GM21526 (cell line): ENCODE data around the gene TENM3.

Experiments used
- ATAC-seq: cut with Tn5 transposase; IDR thresholded peaks from one replicate; pipeline ENCODE4 v1.9.1; 2021; ENCODE audit warnings: moderate library complexity; ENCODE audit not compliant: unreplicated experiment, low FRiP score

The TENM3 gene

GRCh38 chr4:182324282-182324681 lies 81.1 kb downstream of the TENM3 start:
- no peak for ATAC-seq

DNA sequence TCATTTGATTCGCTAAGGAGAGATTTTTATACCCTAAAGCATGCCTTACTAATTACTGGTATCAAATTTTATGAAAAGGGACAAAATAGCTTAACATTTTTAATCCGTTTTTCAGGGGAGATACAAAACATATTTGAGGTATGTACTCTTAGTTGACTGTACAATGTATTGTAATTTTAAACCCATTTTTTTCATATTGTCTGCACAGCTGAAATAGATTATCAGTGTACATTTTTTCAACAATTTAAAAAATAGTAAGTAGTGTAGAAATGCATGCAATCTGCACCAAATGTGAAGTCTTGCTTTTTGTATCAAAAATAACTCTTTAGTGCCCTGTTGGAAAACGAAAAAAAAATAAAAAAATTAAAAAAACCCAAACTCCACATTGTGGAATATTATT lies 82.2 kb downstream of the TENM3 start:
- ATAC-seq = no peak

DNA sequence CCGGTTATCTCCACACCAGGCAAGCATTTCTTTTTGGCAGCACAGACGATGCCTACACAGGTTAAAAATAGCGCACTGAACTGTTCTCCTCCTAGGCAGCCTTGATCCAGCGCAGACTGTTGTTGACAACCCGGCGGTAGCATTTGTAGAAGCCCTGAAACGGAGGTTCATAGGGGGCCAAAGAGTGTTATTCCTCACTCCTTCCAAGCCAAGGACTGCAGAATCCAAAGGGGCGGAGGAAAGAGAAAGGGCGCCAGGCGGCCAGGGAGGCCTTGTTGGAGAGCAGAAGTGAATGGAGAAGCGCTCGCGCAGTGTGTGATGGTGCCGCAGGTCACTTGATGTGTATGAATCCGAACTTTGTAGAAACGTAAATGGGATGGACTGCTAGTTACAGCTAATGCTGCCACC lies 82.7 kb downstream of the TENM3 start:
- ATAC-seq = no peak

- ATAC-seq = no peak
Measured at GRCh38 chr4:182328505-182328904, 85.3 kb downstream of the TENM3 start.

DNA sequence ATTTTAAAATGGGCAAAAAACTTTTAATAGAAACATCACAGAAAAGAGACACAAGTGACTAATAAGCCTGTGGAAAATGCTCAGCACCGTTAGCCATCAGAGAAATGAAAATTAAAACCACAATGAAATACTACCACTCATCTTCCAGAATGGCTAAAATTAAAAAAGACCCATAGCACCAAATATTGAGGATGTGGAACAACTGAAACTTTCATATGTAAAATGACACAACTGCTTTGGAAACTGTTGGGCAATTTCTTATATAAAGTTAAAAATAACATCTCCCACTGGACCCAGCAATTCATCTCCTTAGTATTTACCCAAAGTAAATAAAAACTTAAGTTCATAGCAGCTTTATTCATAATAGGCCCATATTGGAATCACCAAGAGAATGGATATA lies 94.2 kb downstream of the TENM3 start:
- no peak for ATAC-seq

- no peak for ATAC-seq
Measured at GRCh38 chr4:182338063-182338462, 94.9 kb downstream of the TENM3 start.

- no peak for ATAC-seq
Measured at GRCh38 chr4:182338746-182339145, 95.5 kb downstream of the TENM3 start.

GRCh38 chr4:182339221-182339641 lies 96.0 kb downstream of the TENM3 start:
- ATAC-seq = no peak

- ATAC-seq = no peak
Measured at GRCh38 chr4:182343453-182343852, 100.3 kb downstream of the TENM3 start.

GRCh38 chr4:182344968-182345367 lies 101.8 kb downstream of the TENM3 start:
- ATAC-seq = no peak

DNA sequence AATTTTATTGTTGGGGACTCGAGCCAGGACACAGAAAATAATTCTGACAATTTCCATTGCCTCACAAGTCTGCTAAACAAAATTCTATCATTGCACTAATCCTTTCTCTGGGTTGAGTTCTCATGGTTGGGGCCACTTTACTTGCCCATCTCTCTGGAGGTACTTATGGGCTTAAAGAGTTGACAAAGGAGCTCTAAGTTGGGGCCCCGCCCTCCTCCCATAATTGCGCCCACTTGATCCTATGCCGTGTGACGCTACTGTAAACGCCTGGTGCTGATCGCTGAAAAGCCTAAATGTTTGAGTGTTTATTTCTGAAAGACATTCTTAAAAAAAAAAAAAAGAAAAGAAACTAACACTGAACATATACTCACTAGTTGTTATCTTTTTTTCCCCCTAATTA lies 103.0 kb downstream of the TENM3 start:
- ATAC-seq = no peak

GRCh38 chr4:182346675-182347375 lies 103.6 kb downstream of the TENM3 start:
- ATAC-seq = no peak

DNA sequence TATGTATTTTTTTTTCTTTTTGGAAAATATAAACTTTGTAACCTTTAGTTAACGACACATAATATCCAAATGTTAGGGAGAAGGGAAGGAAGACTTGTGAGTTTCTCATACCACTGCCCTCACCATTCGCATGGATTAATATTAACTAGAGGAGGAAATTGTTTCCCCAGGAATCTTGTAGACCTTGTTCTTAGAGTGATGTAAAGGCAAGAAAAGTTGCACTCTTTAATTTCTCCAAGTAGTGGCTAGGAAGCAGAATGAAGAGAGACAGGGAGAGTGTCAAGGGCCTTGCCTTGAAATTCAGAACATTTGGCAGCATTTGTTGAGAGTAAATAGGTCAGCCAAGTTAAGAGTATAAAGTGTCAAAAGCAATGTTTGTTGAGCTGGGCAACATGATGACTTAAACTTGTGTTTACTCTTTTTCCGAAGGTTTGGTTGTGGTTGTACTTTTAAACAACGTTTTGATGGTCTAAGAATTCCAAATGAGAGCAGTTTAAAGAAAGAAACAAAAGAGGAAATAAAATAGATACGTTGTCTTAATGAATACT lies 105.7 kb downstream of the TENM3 start:
- ATAC-seq = no peak

DNA sequence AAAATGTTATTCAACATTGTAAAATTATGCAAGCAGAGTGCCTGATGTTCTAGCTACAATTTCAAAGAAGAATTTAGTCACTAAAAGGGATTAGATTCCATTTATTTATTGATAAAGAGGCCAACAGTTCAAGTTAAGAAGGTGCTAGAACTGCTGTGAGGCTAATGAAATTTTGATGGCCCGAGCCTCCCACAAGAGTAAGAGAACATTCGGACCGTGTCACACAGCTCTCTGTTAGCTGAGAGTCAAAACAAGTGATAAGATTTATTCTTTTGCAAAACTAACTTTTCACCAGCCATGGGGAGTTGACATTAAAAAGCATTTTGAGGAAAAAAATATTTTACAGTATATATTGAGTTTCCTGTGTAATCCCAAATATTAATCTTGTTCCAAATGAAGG lies 106.8 kb downstream of the TENM3 start:
- ATAC-seq = no peak

DNA sequence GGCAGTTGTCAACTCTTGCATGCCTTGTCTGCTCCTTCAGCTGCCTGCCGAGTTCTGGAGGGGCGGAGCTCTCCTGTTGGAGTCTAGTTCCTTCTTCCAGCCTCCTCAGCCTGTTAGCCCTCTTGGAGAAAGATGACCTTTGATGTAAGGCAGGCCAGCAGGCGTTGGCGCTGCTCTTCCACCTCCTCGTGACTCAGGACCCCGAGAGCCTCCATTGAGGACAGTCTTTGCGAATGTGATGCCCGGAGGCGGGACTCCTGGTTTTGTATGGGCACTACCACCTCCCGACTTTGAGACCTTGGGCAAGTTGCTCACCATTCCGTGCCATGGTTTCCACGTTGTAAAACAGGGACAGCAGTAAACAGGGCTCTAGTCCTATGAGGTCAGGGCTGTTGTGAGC lies 108.3 kb downstream of the TENM3 start:
- ATAC-seq = no peak

- ATAC-seq = no peak
Measured at GRCh38 chr4:182354106-182354505, 110.9 kb downstream of the TENM3 start.

DNA sequence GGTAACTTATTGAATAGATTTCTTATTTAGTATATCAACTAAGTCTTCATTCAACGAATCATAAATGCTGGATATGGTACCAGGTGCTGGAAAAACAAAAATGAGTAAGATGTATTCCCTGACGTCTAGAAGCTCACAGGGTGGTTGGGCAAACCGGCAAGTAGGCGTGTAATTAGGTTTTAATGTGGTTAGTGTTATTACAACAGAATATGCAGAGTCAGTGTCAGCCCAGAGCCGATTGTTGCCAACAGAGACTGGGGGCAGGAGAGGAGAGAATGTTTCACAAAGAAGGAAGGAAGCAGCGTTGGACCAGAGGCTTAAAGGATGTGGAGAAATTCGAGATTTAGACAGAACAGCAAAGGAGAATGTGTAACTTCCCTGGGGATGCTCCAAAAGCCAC lies 111.7 kb downstream of the TENM3 start:
- ATAC-seq = no peak

GRCh38 chr4:182367153-182367552 lies 124.0 kb downstream of the TENM3 start:
- ATAC-seq = no peak

- no peak for ATAC-seq
Measured at GRCh38 chr4:182369211-182369610, 126.0 kb downstream of the TENM3 start.

GRCh38 chr4:182370491-182370890 lies 127.3 kb downstream of the TENM3 start:
- ATAC-seq = no peak

- ATAC-seq = no peak
Measured at GRCh38 chr4:182380771-182381181, 137.6 kb downstream of the TENM3 start.

GRCh38 chr4:182382941-182383340 lies 139.7 kb downstream of the TENM3 start:
- ATAC-seq = no peak
